SK-N-SH (cell line): ENCODE measurements around the gene UBE2G1. TPM values are rescaled to one million over a fixed set of nuclear protein-coding genes. Genes with fewer than 3 reads are reported as not detected.

Source experiments
- CTCF ChIA-PET: fragments of 300-600, 350-600 bp; formaldehyde crosslinking; extraction: SDS; loops from one replicate; lab custom pipeline; 2021; lab: Yijun Ruan, JAX
- POLR2A ChIA-PET: fragments of 350-600 bp; sonication (Branson Sonifier 250); formaldehyde crosslinking; extraction: SDS; loops from one replicate; lab custom pipeline; 2020; ENCODE audit warnings: antibody characterized with exemption, inconsistent platforms; lab: Yijun Ruan, JAX
- DNase-seq: peaks from one replicate; pipeline ENCODE4 v3.0.0; 2012
- H2AFZ ChIP-seq: fragments of 200-600 bp; sonication (generic); 2 replicates; pipeline ENCODE4 v1.8.1; 2016; ENCODE audit warnings: antibody characterized with exemption, mild to moderate bottlenecking, low read depth
- H3F3A ChIP-seq: fragments of 200-600 bp; sonication (generic); replicated peaks from 2 replicates; pipeline ENCODE3; 2016; ENCODE audit warnings: antibody characterized with exemption, mild to moderate bottlenecking; ENCODE audit not compliant: insufficient read depth
- H3K27ac ChIP-seq, 2 experiments: fragments of 200-500 bp in 1 of 2; fragments of 200-600 bp in 1 of 2; sonication (Bioruptor generic) in 1 of 2; sonication (generic), shearing (Covaris generic) in 1 of 2; 2 replicates each; pipeline versions ENCODE4 v1.5.1 to v1.6.1; 2014 to 2016; ENCODE audit warnings: low read depth in 2 of 2, inconsistent platforms in 1 of 2, low read length in 1 of 2, mild to moderate bottlenecking in 1 of 2, mixed read lengths in 1 of 2
- H3K27me3 ChIP-seq: fragments of 200-600 bp; sonication (generic), shearing (Covaris generic); 2 replicates; pipeline ENCODE4 v1.6.1; 2016; ENCODE audit warnings: mixed run types; ENCODE audit not compliant: insufficient read depth
- H3K36me3 ChIP-seq, 2 experiments: fragments of 200-500 bp in 1 of 2; fragments of 200-600 bp in 1 of 2; sonication (Bioruptor generic) in 1 of 2; sonication (generic) in 1 of 2; replicated peaks in 1 of 2; 2 replicates each; pipeline versions ENCODE3 to v1.5.1; 2014 to 2016; ENCODE audit warnings: low read length in 1 of 2, mild to moderate bottlenecking in 1 of 2; ENCODE audit not compliant: insufficient read depth in 2 of 2, control insufficient read depth in 1 of 2
- H3K4me1 ChIP-seq, 2 experiments: fragments of 200-500 bp in 1 of 2; fragments of 200-600 bp in 1 of 2; sonication (Bioruptor generic) in 1 of 2; sonication (generic), shearing (Covaris generic) in 1 of 2; 2 replicates each; pipeline versions ENCODE4 v1.5.1 to v1.6.1; 2014 to 2016; ENCODE audit warnings: low read depth in 1 of 2, low read length in 1 of 2, mixed run types in 1 of 2; ENCODE audit not compliant: insufficient read depth in 2 of 2, control insufficient read depth in 1 of 2
- H3K4me2 ChIP-seq: fragments of 200-600 bp; sonication (generic), shearing (Covaris generic); 2 replicates; pipeline ENCODE4 v1.6.1; 2017; ENCODE audit warnings: mixed run types
- H3K4me3 ChIP-seq, 2 experiments: fragments of 200-500 bp in 1 of 2; fragments of 200-600 bp in 1 of 2; sonication (Bioruptor generic) in 1 of 2; sonication (generic), shearing (Covaris generic) in 1 of 2; 2 replicates each; pipeline versions ENCODE4 v1.5.1 to v1.8.1; 2014 to 2016; ENCODE audit warnings: low read depth in 2 of 2, inconsistent platforms in 1 of 2, low read length in 1 of 2, mild to moderate bottlenecking in 1 of 2, mixed read lengths in 1 of 2, moderate library complexity in 1 of 2
- H3K79me2 ChIP-seq: fragments of 200-600 bp; sonication (generic); 2 replicates; pipeline ENCODE4 v1.8.1; 2017; ENCODE audit warnings: mild to moderate bottlenecking; ENCODE audit not compliant: insufficient read depth
- H3K9ac ChIP-seq: fragments of 200-600 bp; sonication (generic); 2 replicates; pipeline ENCODE4 v1.6.1; 2017; ENCODE audit warnings: mixed run types
- H3K9me2 ChIP-seq: fragments of 200-600 bp; sonication (generic); 2 replicates; pipeline ENCODE4 v1.6.1; 2017; ENCODE audit warnings: mixed run types
- H3K9me3 ChIP-seq: fragments of 200-600 bp; sonication (generic); 2 replicates; pipeline ENCODE4 v1.6.1; 2017; ENCODE audit warnings: mixed run types, mild to moderate bottlenecking, moderate library complexity
- H4K20me1 ChIP-seq: fragments of 200-600 bp; sonication (generic); 2 replicates; pipeline ENCODE4 v1.6.1; 2017; ENCODE audit warnings: mild to moderate bottlenecking, mixed run types; ENCODE audit not compliant: insufficient read depth
- CHD2 ChIP-seq: fragments of 150-350 bp; IDR thresholded peaks from 2 replicates; pipeline ENCODE4 v1.6.1; 2018; ENCODE audit warnings: low read length; ENCODE audit not compliant: partially characterized antibody
- EP300 ChIP-seq, 2 experiments: IDR thresholded peaks; 2 replicates each; pipeline versions ENCODE4 v1.4.0 to v1.6.1; 2012; ENCODE audit warnings: borderline replicate concordance in 1 of 2, low read depth in 1 of 2, low read length in 1 of 2
- FOXJ3 ChIP-seq: sonication (generic); formaldehyde crosslinking; IDR thresholded peaks from 2 replicates; pipeline ENCODE4 v1.5.1; 2020; ENCODE audit warnings: mild to moderate bottlenecking, missing genetic modification reagents
- GATA2 ChIP-seq: sonication (generic); formaldehyde crosslinking; IDR thresholded peaks from 2 replicates; pipeline ENCODE4 v1.5.0; 2020; ENCODE audit warnings: mild to moderate bottlenecking, missing genetic modification reagents
- JUND ChIP-seq: IDR thresholded peaks from 2 replicates; pipeline ENCODE4 v1.4.0; 2012
- MEF2A ChIP-seq: IDR thresholded peaks from 2 replicates; pipeline ENCODE4 v1.4.0; 2012; ENCODE audit warnings: low read depth, borderline replicate concordance
- NRF1 ChIP-seq: IDR thresholded peaks from 2 replicates; pipeline ENCODE4 v1.6.1; 2012; ENCODE audit warnings: low read depth, mild to moderate bottlenecking, low read length
- RAD21 ChIP-seq: IDR thresholded peaks from 2 replicates; pipeline ENCODE4 v1.6.1; 2012; ENCODE audit warnings: mild to moderate bottlenecking, low read length
- RFX5 ChIP-seq: IDR thresholded peaks from 2 replicates; pipeline ENCODE4 v1.6.1; 2012; ENCODE audit warnings: mild to moderate bottlenecking, improper control_type of control experiment, low read length
- SIN3A ChIP-seq: IDR thresholded peaks from 2 replicates; pipeline ENCODE4 v1.6.1; 2012; ENCODE audit warnings: low read depth, mild to moderate bottlenecking, low read length, moderate library complexity, borderline replicate concordance
- TAF1 ChIP-seq: IDR thresholded peaks from 2 replicates; pipeline ENCODE4 v1.6.1; 2012; ENCODE audit warnings: low read depth, mild to moderate bottlenecking, low read length, moderate library complexity, borderline replicate concordance
- TCF12 ChIP-seq: IDR thresholded peaks from 2 replicates; pipeline ENCODE4 v1.4.0; 2012
- TEAD4 ChIP-seq: IDR thresholded peaks from 2 replicates; pipeline ENCODE4 v1.4.0; 2012; ENCODE audit warnings: mild to moderate bottlenecking, borderline replicate concordance; ENCODE audit not compliant: insufficient read depth
- YY1 ChIP-seq: IDR thresholded peaks from 2 replicates; pipeline ENCODE4 v1.4.0; 2012; ENCODE audit warnings: low read depth, mild to moderate bottlenecking
- WGBS: methylation state at CpG from one replicate; pipeline ENCODE4 v1.1.6; 2017; ENCODE audit warnings: low lambda C conversion rate; 5-methylcytosine and 5-hydroxymethylcytosine counted together
- polyA plus RNA-seq, 3 experiments: library from polyadenylated mRNA; depleted of rRNA; stranded (reverse); fragments of >200 nt; gene quantifications; 2 replicates each; pipeline ENCODE4 v1.2.3, GENCODE V29; 2012
- TF ChIP-seq, protein P1 (sequence below): IDR thresholded peaks from 2 replicates; pipeline ENCODE4; 2012
- TF ChIP-seq, protein P2 (sequence below): IDR thresholded peaks from 2 replicates; pipeline ENCODE4 v1.4.0; 2012; ENCODE audit warnings: low read depth, borderline replicate concordance
- TF ChIP-seq, protein P3 (sequence below): fragments of 150-350 bp; IDR thresholded peaks from 2 replicates; pipeline ENCODE4 v1.6.1; 2016; ENCODE audit warnings: mild to moderate bottlenecking, low read depth, low read length
- TF ChIP-seq, protein P4 (sequence below): IDR thresholded peaks from 2 replicates; pipeline ENCODE4 v1.6.1; 2012; ENCODE audit warnings: mild to moderate bottlenecking, low read depth, low read length, moderate library complexity
- TF ChIP-seq, protein P5 (sequence below): fragments of 150-350 bp; IDR thresholded peaks from 2 replicates; pipeline ENCODE4 v1.6.1; 2017; ENCODE audit warnings: antibody characterized with exemption, low read length, low read depth, borderline replicate concordance

UBE2G1 gene
- polyA plus RNA-seq, 1 of the 3 experiments (the other 2 are of a cell fraction): 23.2 TPM

DNA sequence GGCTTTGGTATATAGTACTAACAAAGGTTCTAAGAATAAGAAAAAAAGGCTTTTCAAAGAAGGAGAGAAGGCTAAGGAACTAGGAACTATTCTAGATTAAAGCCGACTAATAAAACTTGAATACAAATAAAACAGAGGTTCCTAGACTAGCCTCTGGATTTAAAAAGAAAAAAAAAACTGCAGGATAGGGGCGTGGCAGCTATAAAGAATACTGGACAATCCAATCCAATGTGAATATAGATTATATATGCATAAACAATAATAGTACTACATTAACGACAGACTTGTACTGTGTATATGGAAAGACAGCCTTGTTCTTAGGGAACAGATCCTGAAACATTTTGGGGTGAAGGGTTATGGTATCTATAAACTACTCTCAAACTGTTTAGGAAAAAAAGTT, 78.8 kb downstream of the UBE2G1 start:
- H3F3A ChIP-seq: peaks cover 2% of the 10 kb centered on the region
- H3K36me3 ChIP-seq: peaks cover 0 to 25% of the 10 kb centered on the region in 2 experiments
- no peaks in the 10 kb centered on the region for H4K20me1 ChIP-seq
- H3K4me1 ChIP-seq: no peaks in the 10 kb centered on the region
- no peaks in the 10 kb centered on the region for H3K9me2 ChIP-seq
- no peaks in the 10 kb centered on the region for H3K27me3 ChIP-seq
- TF ChIP-seq SIN3A: no peak
- no peak for TF ChIP-seq TCF12
- no peak for TF ChIP-seq RAD21
- TF ChIP-seq GATA2 (CRISPR knock-in tag): no peak
- TF ChIP-seq RFX5: no peak
- TF ChIP-seq, protein P1, sequence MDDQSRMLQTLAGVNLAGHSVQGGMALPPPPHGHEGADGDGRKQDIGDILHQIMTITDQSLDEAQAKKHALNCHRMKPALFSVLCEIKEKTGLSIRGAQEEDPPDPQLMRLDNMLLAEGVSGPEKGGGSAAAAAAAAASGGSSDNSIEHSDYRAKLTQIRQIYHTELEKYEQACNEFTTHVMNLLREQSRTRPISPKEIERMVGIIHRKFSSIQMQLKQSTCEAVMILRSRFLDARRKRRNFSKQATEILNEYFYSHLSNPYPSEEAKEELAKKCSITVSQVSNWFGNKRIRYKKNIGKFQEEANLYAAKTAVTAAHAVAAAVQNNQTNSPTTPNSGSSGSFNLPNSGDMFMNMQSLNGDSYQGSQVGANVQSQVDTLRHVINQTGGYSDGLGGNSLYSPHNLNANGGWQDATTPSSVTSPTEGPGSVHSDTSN: no peak
- no peak overlapping the region for H3K4me2 ChIP-seq
- no peaks in the 10 kb centered on the region for H3K9me3 ChIP-seq
- ChIA-PET CTCF (interaction anchor here (2.5 kb wide), 1 partner anchor 72 kb away, joined by 7 read pairs; no protein-coding TSS in a partner anchor), POLR2A (no interaction called here)
- H3K9ac ChIP-seq: no peak overlapping the region
- no peak overlapping the region for H2AFZ ChIP-seq
- H3K79me2 ChIP-seq: peaks cover 39% of the 10 kb centered on the region; the same call in 1 of the 2 replicates
- H3K27ac ChIP-seq: no peak overlapping the region
- H3K4me3 ChIP-seq: no peak overlapping the region
- no peak for DNase-seq
- 96% methylated on average over 3 of the region's 3 CpGs for WGBS

DNA sequence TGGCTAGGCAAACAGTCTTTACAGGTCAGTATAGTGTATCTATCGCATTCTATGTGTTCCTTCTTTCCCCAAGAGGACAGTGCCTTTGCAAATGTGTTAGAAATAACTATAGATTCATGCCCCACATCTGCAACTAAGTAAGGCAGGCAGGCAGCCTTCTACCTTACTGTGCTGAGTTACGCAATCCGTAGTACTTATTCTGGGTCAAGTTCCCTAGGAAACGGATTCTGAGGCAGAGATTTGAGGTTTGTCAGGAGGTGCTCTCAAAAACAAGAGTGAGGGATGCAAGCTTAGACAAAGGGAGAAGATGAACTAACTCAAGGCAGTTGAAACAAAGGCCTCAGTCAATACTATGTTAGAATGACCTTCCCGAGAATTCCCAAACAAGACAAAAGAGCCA, 90.0 kb downstream of the UBE2G1 start:
- H2AFZ ChIP-seq: no peak overlapping the region
- H3K9ac ChIP-seq: no peak overlapping the region
- H3K27ac ChIP-seq: no peak overlapping the region
- TF ChIP-seq TEAD4: no peak
- no peak for TF ChIP-seq MEF2A
- TF ChIP-seq, protein P2, sequence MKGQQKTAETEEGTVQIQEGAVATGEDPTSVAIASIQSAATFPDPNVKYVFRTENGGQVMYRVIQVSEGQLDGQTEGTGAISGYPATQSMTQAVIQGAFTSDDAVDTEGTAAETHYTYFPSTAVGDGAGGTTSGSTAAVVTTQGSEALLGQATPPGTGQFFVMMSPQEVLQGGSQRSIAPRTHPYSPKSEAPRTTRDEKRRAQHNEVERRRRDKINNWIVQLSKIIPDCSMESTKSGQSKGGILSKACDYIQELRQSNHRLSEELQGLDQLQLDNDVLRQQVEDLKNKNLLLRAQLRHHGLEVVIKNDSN: no peak
- no peak for TF ChIP-seq NRF1
- TF ChIP-seq, protein P3, sequence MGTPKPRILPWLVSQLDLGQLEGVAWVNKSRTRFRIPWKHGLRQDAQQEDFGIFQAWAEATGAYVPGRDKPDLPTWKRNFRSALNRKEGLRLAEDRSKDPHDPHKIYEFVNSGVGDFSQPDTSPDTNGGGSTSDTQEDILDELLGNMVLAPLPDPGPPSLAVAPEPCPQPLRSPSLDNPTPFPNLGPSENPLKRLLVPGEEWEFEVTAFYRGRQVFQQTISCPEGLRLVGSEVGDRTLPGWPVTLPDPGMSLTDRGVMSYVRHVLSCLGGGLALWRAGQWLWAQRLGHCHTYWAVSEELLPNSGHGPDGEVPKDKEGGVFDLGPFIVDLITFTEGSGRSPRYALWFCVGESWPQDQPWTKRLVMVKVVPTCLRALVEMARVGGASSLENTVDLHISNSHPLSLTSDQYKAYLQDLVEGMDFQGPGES: no peak
- TF ChIP-seq EP300 (IDR thresholded peaks at IDR 0.05; ENCODE audit: borderline replicate concordance in 1 of 2, low read depth in 1 of 2, low read length in 1 of 2): no peak
- no peak for TF ChIP-seq CHD2
- TF ChIP-seq, protein P1: no peak
- TF ChIP-seq, protein P4, sequence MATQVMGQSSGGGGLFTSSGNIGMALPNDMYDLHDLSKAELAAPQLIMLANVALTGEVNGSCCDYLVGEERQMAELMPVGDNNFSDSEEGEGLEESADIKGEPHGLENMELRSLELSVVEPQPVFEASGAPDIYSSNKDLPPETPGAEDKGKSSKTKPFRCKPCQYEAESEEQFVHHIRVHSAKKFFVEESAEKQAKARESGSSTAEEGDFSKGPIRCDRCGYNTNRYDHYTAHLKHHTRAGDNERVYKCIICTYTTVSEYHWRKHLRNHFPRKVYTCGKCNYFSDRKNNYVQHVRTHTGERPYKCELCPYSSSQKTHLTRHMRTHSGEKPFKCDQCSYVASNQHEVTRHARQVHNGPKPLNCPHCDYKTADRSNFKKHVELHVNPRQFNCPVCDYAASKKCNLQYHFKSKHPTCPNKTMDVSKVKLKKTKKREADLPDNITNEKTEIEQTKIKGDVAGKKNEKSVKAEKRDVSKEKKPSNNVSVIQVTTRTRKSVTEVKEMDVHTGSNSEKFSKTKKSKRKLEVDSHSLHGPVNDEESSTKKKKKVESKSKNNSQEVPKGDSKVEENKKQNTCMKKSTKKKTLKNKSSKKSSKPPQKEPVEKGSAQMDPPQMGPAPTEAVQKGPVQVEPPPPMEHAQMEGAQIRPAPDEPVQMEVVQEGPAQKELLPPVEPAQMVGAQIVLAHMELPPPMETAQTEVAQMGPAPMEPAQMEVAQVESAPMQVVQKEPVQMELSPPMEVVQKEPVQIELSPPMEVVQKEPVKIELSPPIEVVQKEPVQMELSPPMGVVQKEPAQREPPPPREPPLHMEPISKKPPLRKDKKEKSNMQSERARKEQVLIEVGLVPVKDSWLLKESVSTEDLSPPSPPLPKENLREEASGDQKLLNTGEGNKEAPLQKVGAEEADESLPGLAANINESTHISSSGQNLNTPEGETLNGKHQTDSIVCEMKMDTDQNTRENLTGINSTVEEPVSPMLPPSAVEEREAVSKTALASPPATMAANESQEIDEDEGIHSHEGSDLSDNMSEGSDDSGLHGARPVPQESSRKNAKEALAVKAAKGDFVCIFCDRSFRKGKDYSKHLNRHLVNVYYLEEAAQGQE: no peak
- no peak for TF ChIP-seq TAF1
- TF ChIP-seq, protein P5, sequence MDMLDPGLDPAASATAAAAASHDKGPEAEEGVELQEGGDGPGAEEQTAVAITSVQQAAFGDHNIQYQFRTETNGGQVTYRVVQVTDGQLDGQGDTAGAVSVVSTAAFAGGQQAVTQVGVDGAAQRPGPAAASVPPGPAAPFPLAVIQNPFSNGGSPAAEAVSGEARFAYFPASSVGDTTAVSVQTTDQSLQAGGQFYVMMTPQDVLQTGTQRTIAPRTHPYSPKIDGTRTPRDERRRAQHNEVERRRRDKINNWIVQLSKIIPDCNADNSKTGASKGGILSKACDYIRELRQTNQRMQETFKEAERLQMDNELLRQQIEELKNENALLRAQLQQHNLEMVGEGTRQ: no peak
- TF ChIP-seq JUND: no peak
- no peak for TF ChIP-seq RFX5
- no peak for TF ChIP-seq RAD21
- no peak for TF ChIP-seq YY1
- no peak for TF ChIP-seq FOXJ3 (CRISPR knock-in tag)
- no peaks in the 10 kb centered on the region for H3K9me3 ChIP-seq
- no peaks in the 10 kb centered on the region for H3K9me2 ChIP-seq
- no peaks in the 10 kb centered on the region for H3F3A ChIP-seq
- no peak for DNase-seq
- no peaks in the 10 kb centered on the region for H3K4me1 ChIP-seq
- no peak overlapping the region for H3K4me3 ChIP-seq
- peaks cover 77% of the 10 kb centered on the region; the same call in 1 of the 2 replicates for H3K79me2 ChIP-seq
- no peaks in the 10 kb centered on the region for H4K20me1 ChIP-seq
- ChIA-PET CTCF (no interaction called here), POLR2A (no interaction called here)
- peaks cover 15 to 24% of the 10 kb centered on the region in 2 experiments for H3K36me3 ChIP-seq
- 93% methylated on average over 5 of the region's 5 CpGs for WGBS
- H3K27me3 ChIP-seq: no peaks in the 10 kb centered on the region
- no peak overlapping the region for H3K4me2 ChIP-seq
